HepG2 (cell line): ENCODE measurements around the gene SNRPD3. TPM values are rescaled to one million over a fixed set of nuclear protein-coding genes. Genes with fewer than 3 reads are reported as not detected.

Experiments
- CHD2 ChIP-seq: IDR thresholded peaks from 2 replicates; pipeline ENCODE4 v1.6.1; 2011; ENCODE audit warnings: low read depth, low read length, improper control_type of control experiment
- DMTF1 ChIP-seq: sonication (generic); formaldehyde crosslinking; IDR thresholded peaks from 2 replicates; pipeline ENCODE4 v1.4.0; 2020; ENCODE audit warnings: mild to moderate bottlenecking, missing genetic modification reagents
- ELK4 ChIP-seq: sonication (generic); formaldehyde crosslinking; IDR thresholded peaks from 2 replicates; pipeline ENCODE4 v1.9.0; 2021; ENCODE audit warnings: missing genetic modification reagents, borderline replicate concordance
- FOXA3 ChIP-seq: IDR thresholded peaks from 2 replicates; pipeline ENCODE4 v1.6.1; 2016; ENCODE audit warnings: missing genetic modification reagents, missing compliant biosample characterization
- MYPOP ChIP-seq: sonication (generic); formaldehyde crosslinking; IDR thresholded peaks from 2 replicates; pipeline ENCODE4 v1.8.1; 2023; ENCODE audit warnings: mild to moderate bottlenecking, moderate library complexity, missing genetic modification reagents
- NAIF1 ChIP-seq: sonication (generic); formaldehyde crosslinking; IDR thresholded peaks from 2 replicates; pipeline ENCODE4 v1.5.0; 2020; ENCODE audit warnings: mild to moderate bottlenecking, missing genetic modification reagents, borderline replicate concordance
- NFKBIZ ChIP-seq: IDR thresholded peaks from 2 replicates; pipeline ENCODE4 v1.6.1; 2018; ENCODE audit warnings: missing genetic modification reagents, missing compliant biosample characterization
- NR0B2 ChIP-seq: sonication (generic); formaldehyde crosslinking; IDR thresholded peaks from 2 replicates; pipeline ENCODE4 v1.4.0; 2020; ENCODE audit warnings: mild to moderate bottlenecking, missing genetic modification reagents
- PHF8 ChIP-seq: sonication (generic); formaldehyde crosslinking; IDR thresholded peaks from 2 replicates; pipeline ENCODE4 v1.5.0; 2020; ENCODE audit warnings: missing genetic modification reagents
- SPEN ChIP-seq: sonication (generic); formaldehyde crosslinking; IDR thresholded peaks from 2 replicates; pipeline ENCODE4 v1.5.1; 2020; ENCODE audit warnings: low read depth, mild to moderate bottlenecking, missing genetic modification reagents
- ZNF354B ChIP-seq: sonication (generic); formaldehyde crosslinking; IDR thresholded peaks from 2 replicates; pipeline ENCODE4 v1.8.0; 2022; ENCODE audit warnings: mild to moderate bottlenecking, missing genetic modification reagents
- ZNF839 ChIP-seq: sonication (generic); formaldehyde crosslinking; IDR thresholded peaks from 2 replicates; pipeline ENCODE4 v1.4.0; 2020; ENCODE audit warnings: missing genetic modification reagents, mild to moderate bottlenecking, borderline replicate concordance
- ZXDC ChIP-seq: sonication (generic); formaldehyde crosslinking; IDR thresholded peaks from 2 replicates; pipeline ENCODE4 v1.5.0; 2020; ENCODE audit warnings: mild to moderate bottlenecking, missing genetic modification reagents
- polyA plus RNA-seq, 8 experiments: library from polyadenylated mRNA; depleted of rRNA in 3 of 8; stranded (reverse) in 7 of 8; unstranded in 1 of 8; fragments of >200 nt; fragmentation: Illumina TruSeq in 4 of 8; extraction: Trizol in 4 of 8; gene quantifications; 2 replicates each; pipeline versions ENCODE4 v1.2.1 to v1.2.3, GENCODE V29; 2011 to 2016; ENCODE audit warnings: low read depth in 4 of 8, missing spikeins in 1 of 8, mixed read lengths in 1 of 8; ENCODE audit not compliant: insufficient read depth in 1 of 8
- total RNA-seq, 5 experiments: library from RNA; depleted of rRNA; stranded (reverse); fragments of >200 nt; fragmentation: Illumina TruSeq; extraction: Trizol; gene quantifications; 2 replicates each; pipeline ENCODE4 v1.2.3, GENCODE V29; 2016; ENCODE audit warnings: low read depth in 1 of 5

Gene SNRPD3
- total and polyA plus RNA-seq, 2 of the 13 experiments (the other 11 are each of a cell fraction or from before 2014, with no cell fraction given), result 110 to 209 TPM

- TF ChIP-seq DMTF1 (CRISPR knock-in tag) (no peak), PHF8 (CRISPR knock-in tag) (0 out of 2 replicates have a peak, but pooled peaks have one; percentile 11), MYPOP (CRISPR knock-in tag) (peak; percentile 56; the same call in 1 of the 2 replicates), NFKBIZ (CRISPR knock-in tag) (peak; percentile 69; the same call in 1 of the 2 replicates), FOXA3 (CRISPR knock-in tag) (peak; percentile 97), NAIF1 (CRISPR knock-in tag) (no peak), CHD2 (no peak), SPEN (CRISPR knock-in tag) (peak; percentile 37; the same call in 1 of the 2 replicates), ELK4 (no peak), ZNF354B (CRISPR knock-in tag) (no peak), ZXDC (CRISPR knock-in tag) (no peak), ZNF839 (CRISPR knock-in tag) (no peak), NR0B2 (CRISPR knock-in tag) (no peak)
Observed at GRCh38 chr22:24578355-24579257, 22.8 kb downstream of the SNRPD3 start (continued).
